SKM-1 treated with dmso at 0.1 percent for 144 hours (cell line): ENCODE data around the gene KLHL30.

ENCODE experiments used
- DNase-seq: peaks from one replicate; lab custom pipeline; 2025; ENCODE audit not compliant: unreplicated experiment; lab: John Stamatoyannopoulos, UW

Gene KLHL30

DNA sequence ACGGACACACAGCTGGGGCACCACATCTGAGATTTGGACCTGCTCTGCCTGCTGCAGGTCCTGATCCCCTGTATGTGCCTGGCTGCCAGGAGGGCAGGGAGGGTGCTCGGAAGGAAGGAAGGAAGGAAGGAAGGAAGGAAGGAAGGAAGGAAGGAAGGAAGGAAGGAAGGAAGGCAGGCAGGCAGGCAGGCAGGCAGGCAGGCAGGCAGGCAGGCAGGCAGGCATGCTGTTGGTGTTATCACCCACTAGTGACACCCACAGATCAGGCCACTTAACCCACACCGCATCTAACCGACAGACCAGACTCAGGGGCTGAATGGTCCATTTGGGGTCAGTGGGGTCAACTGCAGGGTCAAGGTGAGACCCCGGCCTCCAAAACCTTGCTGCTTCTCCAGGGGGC is 5.8 kb downstream of the KLHL30 start:
- DNase-seq: no peak

DNA sequence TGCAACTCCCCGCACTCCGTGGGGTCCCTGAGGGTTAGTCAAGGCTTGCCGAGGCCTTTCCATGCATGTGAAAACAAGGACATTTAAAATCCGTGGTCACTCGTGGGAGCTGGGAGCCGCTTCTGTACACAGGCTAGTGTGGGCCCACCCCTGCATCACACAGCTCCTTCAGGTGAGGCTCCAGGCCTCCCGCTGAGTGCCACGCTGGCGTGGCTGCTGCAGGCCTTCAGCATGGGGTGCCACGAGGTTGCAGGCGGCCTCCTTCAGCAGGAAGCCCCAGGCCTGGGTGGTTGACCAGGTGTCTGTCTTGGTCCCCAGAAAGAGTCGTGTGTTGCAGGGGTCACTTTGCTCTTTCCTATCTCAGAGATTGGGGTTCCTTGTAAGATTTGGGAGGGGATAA is 6.6 kb downstream of the KLHL30 start:
- DNase-seq: no peak

DNA sequence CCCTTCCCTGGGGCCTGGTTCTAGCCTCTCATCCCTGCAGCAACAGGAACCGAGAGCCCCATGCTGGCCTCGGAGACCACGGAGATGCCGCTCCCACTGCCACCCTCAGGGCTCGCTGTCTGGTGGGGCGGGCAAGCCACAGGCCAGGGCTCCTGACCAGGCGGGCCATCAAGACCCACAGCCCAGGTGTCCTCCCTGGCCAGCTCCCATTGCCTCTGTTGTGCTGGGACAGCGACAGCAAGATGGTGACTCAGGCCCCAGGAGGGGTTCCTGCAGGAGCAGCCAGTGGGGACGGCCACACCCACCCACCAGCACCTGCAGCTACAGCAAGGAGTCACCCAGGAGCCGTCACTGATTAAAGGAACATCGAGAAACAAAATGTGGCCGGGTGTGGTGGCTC is 7.4 kb downstream of the KLHL30 start:
- DNase-seq: no peak

- DNase-seq: no peak
Observed at GRCh38 chr2:238146884-238147544, 8.5 kb downstream of the KLHL30 start.

DNA sequence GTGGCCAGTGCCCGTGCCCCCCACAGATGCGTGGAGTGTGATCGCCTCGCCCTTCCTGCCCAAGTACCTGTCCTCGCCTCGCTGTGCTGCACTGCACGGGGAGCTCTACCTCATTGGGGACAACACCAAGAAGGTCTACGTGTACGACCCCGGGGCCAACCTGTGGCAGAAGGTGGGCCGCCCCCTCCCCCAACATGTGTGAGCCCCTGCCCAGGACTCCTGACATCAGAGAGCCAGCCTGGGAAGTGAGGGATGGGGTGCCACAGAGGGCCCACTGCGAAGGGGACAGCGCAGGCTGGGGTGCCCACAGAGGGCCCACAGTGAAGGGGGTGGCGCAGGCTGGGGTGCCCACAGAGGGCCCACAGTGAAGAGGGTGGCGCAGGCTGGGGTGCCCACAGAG is 10.5 kb downstream of the KLHL30 start:
- DNase-seq: no peak

DNA sequence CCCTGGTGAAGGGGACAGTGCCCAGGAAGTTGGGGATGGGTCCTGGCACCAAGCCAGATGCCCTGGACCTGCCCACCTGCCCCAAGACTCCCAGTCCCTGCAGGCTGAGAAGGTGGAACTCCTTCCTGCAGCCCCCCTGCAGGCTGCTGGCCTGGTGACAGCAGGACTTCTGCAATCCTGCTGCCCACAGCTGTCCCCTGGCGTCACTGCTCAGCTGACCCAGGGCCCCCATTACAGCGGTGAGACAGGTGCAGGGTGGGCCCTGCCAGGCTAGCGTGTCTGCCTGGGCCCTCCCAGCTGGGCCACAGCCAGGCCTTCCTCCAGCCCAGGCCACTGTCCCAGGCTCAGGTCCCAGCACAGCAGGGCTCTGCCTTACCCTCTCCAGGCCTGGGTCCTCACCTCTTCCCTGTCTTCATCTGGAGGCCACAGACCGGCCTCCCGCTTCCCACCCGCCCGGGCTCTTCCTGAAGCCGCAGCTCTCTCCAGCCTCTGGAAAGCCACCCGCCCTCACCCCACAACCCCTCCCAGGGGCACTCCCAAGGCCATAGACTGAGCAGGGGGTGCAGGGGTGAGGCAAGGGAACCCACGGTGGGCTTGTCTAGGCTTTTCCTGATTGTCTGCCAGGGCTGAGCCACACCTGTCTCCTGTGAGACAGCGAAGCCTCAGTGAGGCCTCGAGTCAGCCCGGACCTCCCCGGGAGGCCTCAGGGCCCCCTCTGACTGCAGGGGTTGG is 11.5 kb downstream of the KLHL30 start:
- no peak for DNase-seq

DNA sequence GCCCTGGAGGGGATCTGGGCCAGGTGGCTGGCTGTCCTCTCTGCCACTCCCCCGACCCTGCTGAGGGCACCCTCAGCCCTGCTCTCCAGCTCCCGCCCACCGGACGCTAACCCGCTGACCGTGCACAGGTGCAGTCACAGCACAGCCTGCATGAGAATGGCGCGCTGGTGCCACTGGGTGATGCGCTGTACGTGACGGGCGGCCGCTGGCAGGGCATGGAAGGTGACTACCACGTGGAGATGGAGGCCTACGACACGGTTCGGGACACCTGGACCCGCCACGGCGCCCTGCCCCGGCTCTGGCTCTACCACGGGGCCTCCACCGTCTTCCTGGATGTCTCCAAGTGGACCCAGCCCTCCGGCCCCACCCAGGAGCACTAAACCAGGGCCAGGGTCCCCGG is 12.2 kb downstream of the KLHL30 start:
- DNase-seq: no peak

- no peak for DNase-seq
Observed at GRCh38 chr2:238151205-238151604, 12.7 kb downstream of the KLHL30 start.

DNA sequence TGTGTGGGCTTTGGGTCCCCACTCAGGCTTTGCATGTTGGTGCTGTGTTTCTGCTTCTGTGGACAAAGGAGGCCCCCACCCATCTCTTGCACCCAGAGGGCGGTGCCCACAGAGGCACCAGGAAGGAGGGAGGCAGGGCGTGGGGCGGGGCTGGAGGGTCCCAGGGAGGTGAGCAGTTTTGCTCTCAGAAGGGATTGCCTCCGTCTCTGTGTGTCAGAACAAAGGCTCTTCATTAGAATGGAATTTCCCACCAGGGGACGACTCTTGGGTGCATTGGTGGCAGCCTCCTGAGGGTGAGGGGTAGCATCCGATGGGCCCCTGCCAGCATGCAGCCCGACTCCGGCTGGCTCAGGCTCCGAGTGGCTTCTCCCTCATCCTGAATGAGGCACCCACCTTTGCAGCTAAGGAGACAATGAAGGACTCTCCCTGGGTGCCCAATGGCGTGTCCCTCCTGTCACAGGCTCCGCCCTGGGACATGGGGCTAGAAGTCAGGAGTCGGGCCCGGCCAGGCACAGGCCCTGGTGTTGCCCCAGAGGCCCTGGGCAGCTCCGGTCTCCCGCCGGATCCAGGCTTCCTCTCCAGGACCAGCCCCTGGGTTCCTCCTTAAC is 13.3 kb downstream of the KLHL30 start:
- no peak for DNase-seq

- no peak for DNase-seq
Observed at GRCh38 chr2:238152771-238153688, 14.6 kb downstream of the KLHL30 start.

DNA sequence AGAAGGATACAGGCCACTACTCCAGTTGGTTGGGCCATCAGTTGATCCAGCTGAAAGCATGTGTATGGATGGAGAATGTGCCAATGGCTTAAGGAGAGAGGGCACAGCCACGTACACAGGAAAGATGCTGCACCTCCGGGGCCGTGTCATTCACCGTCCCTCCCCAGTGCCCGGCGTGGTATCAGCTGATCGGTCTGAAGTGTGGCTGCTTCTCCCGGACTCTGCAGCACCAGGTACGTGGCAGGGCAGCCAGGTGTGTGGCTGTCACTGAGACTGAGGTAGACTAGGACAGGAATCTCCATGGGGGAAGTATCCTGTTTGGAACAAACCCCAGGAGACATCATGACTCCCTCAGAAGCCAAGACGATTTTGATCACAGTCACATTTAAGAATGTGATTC is 16.1 kb downstream of the KLHL30 start:
- DNase-seq: no peak

GRCh38 chr2:238155051-238155760 is 16.7 kb downstream of the KLHL30 start:
- DNase-seq: no peak

GRCh38 chr2:238155761-238156694 is 17.6 kb downstream of the KLHL30 start:
- DNase-seq: no peak

GRCh38 chr2:238157506-238158017 is 19.1 kb downstream of the KLHL30 start:
- DNase-seq: no peak

GRCh38 chr2:238158018-238158508 is 19.6 kb downstream of the KLHL30 start:
- DNase-seq: no peak

- peak; percentile 27 for DNase-seq
Observed at GRCh38 chr2:238158509-238159070, 20.1 kb downstream of the KLHL30 start, which contains the start of gene ERFE. Gene ERFE, plus strand, starts transcription at chr2:238158970. Its CDS starts 38 bp downstream, at chr2:238159008.

DNA sequence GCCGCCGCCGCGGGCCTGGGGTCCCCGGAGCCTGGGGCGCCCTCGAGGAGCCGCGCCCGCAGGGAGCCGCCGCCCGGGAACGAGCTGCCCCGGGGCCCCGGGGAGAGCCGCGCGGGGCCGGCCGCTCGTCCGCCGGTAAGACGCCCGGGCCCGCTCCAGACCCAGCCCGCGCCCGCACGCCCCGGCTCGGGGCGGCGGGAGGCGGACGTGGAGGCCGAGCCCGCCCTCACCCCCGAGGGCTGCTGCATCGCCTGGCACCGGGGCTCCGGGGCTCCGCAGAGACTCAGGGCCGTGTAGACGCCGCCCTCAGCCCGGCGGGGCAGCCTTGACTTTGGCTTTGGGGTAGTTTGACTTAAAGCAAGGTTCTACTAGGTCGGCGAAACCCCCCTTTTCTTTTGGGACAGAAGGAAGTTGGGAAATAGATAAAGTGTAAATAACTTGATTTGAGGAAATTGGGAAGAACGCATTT is 20.6 kb downstream of the KLHL30 start:
- DNase-seq: no peak

DNA sequence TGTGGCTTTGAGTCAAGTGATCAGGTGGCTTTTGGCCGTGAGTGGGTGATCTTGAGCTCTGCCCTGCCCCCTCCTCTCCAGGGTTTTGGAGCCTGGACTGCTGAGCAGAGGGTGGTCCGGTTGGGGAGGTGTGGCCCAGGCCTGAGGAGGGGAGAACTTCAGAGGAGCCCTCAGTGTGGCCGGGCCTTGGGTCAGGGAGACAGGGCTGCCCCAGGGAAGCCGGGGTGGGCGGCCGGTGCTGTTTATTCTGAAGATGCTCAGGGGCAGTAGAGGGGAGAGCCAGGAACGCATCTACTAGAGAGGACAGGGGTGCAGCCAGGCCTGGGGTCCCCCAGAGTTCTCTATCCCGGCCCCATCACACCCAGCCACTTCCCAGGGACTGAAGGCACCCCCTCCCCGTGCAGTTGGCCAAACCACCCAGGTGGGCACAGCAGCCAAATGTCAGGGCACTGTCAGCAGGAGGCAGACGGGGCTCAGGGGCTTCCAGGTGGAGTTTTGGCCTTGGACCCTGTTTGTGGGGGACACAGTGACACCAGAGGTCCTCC is 21.3 kb downstream of the KLHL30 start:
- no peak for DNase-seq
